Activated T-cell treated with anti-CD3 and anti-CD28 coated beads, Interleukin-2, amount 50 U/mL, for 72 hours (primary cell): ENCODE data around the gene ENDOU. TPM values are rescaled to one million over a fixed set of nuclear protein-coding genes. Genes with fewer than 3 reads are reported as not detected.

Experiments
- ATAC-seq, 2 donors: fragments of 150-1000 bp; cut with Tn5 transposase; replicated peaks in 1 of 2; 2 replicates each; pipeline ENCODE4 v1.10.0; 2021; ENCODE audit warnings: moderate library complexity in 2 of 2, mild to moderate bottlenecking in 1 of 2
- DNase-seq, 2 donors: peaks; one replicate each; pipeline ENCODE4 v3.0.0; 2021 to 2022; ENCODE audit warnings: mixed read lengths in 1 of 2
- H3K27ac Mint-ChIP-seq: one replicate; pipeline ENCODE4 v1.8.0; 2022; ENCODE audit warnings: mild to moderate bottlenecking, moderate library complexity, mixed read lengths
- H3K27me3 Mint-ChIP-seq: one replicate; pipeline ENCODE4 v1.8.0; 2022; ENCODE audit warnings: low read depth, mixed read lengths
- H3K36me3 Mint-ChIP-seq, 2 donors: one replicate each; pipeline ENCODE4 v1.8.0; 2022; ENCODE audit warnings: mixed read lengths in 2 of 2, mild to moderate bottlenecking in 1 of 2; ENCODE audit not compliant: insufficient read depth in 2 of 2
- H3K4me1 Mint-ChIP-seq: one replicate; pipeline ENCODE4 v1.8.0; 2022; ENCODE audit warnings: low read depth, mixed read lengths
- H3K4me3 Mint-ChIP-seq, 2 donors: one replicate each; pipeline ENCODE4 v1.8.0; 2022; ENCODE audit warnings: mild to moderate bottlenecking in 2 of 2, mixed read lengths in 2 of 2, moderate library complexity in 2 of 2
- H3K9me3 Mint-ChIP-seq, 2 donors: one replicate each; pipeline ENCODE4 v1.8.0; 2022; ENCODE audit warnings: mixed read lengths in 2 of 2
- total RNA-seq, 2 donors: library from RNA; stranded (reverse); gene quantifications; one replicate each; pipeline ENCODE4 v1.2.3, GENCODE V29; 2022

The ENDOU gene
- total RNA-seq, 2 donors from 2014 or later = 0.26 to 0.44 TPM

DNA sequence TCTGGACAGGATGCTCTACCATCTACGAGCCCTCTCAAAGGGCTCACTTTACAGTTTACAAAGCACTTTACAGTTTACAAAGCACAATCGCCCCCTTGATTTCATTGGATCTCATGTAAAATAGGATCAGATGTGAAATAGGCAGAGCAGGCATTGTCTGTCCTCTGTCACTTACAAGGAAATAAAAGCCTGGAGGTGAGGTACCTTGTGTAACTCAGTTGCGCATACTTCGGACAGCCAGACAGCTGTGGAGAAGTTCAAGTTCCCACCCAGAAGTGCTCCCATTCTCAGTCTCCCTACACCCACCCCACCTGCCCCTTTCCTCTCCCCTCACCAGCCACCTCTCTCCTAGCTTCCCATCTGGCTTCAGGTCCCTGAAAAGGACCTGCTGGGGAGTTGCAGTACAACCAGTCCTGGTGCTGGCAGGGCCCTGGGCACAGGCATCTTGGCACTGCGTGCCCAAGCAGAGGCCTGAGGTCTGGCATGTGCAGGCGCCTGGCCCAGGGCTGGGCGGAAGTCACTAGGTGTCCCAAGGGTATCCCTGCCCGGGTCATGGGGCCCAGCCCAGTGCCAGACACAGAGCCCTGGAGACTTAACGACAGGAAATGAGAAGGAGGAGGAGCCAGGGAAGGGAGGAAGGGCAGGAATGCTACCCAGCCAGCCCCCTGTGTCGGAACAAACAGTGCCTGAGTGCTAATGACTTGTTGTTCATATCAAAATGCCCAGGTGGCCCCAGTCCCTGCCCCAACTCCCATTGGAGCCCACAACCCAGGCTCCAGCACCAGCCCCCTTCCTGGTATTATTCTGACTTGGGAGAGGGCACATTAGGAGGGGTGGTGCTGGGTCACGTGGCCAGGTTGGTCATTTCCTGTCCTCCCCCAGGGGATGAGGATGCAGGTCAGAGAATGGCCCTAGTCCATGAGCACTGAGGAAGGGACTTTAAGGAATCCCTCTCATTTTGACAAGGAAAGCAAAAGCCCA lies 28.0 kb upstream of the ENDOU start:
- no peaks in the 10 kb centered on the region for H3K36me3 Mint-ChIP-seq
- H3K4me1 Mint-ChIP-seq = peaks cover 32% of the 10 kb centered on the region
- H3K27ac Mint-ChIP-seq = no peak overlapping the region
- ATAC-seq (no peak), DNase-seq (no peak)
- no peak overlapping the region for H3K4me3 Mint-ChIP-seq
- H3K27me3 Mint-ChIP-seq = peaks cover 6% of the 10 kb centered on the region
- no peaks in the 10 kb centered on the region for H3K9me3 Mint-ChIP-seq

GRCh38 chr12:47752552-47752951 lies 27.3 kb upstream of the ENDOU start:
- H3K27me3 Mint-ChIP-seq = peaks cover 6% of the 10 kb centered on the region
- no peak for DNase-seq
- H3K4me1 Mint-ChIP-seq = peaks cover 29% of the 10 kb centered on the region
- no peaks in the 10 kb centered on the region for H3K36me3 Mint-ChIP-seq
- H3K9me3 Mint-ChIP-seq = no peaks in the 10 kb centered on the region
- H3K4me3 Mint-ChIP-seq = no peak overlapping the region
- no peak overlapping the region for H3K27ac Mint-ChIP-seq
- no peak for ATAC-seq

GRCh38 chr12:47752121-47752520 lies 26.8 kb upstream of the ENDOU start:
- Mint-ChIP-seq H3K27ac (no peak overlapping the region), H3K27me3 (peaks cover 1% of the 10 kb centered on the region), H3K4me3 (no peak overlapping the region)

DNA sequence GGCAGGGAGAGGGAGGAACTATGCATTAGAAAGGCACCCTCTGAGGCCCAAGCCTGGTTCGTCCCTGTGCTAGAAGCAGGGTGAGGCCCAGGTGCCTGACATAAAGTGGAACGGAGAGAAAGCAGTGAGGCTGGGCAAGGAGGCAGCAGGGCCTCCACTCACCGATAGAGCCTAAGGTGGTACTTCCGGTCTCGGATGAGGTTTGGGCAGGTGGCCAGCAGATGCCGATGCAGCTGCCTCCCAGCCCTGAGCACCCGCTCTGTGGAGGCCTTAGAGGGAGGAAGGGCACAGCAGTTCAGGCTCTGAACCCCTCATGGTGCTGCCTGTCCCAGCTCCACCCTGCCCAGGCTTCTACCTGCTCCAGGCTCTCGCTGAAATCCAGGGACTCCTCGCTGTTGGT lies 26.3 kb upstream of the ENDOU start:
- ATAC-seq (no peak), DNase-seq (no peak)
- Mint-ChIP-seq H3K27ac (no peak overlapping the region), H3K27me3 (no peaks in the 10 kb centered on the region), H3K4me3 (no peak overlapping the region), H3K9me3 (no peaks in the 10 kb centered on the region), H3K4me1 (peaks cover 19% of the 10 kb centered on the region), H3K36me3 (no peaks in the 10 kb centered on the region)

More at GRCh38 chr12:47752121-47752520, 26.8 kb upstream of the ENDOU start:
- no peaks in the 10 kb centered on the region for H3K9me3 Mint-ChIP-seq
- ATAC-seq = no peak
- no peak for DNase-seq
- H3K36me3 Mint-ChIP-seq = no peaks in the 10 kb centered on the region
- H3K4me1 Mint-ChIP-seq = peaks cover 24% of the 10 kb centered on the region

DNA sequence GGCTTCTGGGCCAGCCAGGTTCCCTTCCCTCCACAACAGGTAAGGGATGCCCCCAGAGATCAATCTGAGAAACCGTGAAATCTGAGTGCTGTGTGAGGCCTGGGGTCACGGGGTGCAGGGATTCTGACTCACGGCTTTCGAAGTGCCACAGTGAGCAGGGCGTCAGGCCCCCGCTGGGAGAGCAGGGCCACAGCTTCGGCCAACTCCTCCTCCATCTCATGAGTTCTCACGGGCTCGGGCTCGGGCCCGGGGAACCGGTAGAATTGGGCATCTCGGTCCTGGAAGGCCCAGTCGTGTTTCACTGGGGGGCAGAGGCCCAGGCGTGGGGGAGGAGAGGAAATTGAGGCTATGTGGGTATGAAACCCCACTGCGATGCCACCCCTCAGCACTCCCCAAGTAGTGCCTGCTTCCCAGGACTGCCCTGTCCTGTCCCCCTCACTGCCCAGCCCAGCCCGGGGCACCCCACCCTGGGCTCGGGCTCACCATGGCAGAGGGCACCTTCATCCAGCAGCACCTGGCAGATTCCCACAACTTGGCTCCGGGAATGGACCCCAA lies 25.7 kb upstream of the ENDOU start:
- H3K27ac Mint-ChIP-seq = no peak overlapping the region
- H3K9me3 Mint-ChIP-seq = no peaks in the 10 kb centered on the region
- no peaks in the 10 kb centered on the region for H3K27me3 Mint-ChIP-seq

DNA sequence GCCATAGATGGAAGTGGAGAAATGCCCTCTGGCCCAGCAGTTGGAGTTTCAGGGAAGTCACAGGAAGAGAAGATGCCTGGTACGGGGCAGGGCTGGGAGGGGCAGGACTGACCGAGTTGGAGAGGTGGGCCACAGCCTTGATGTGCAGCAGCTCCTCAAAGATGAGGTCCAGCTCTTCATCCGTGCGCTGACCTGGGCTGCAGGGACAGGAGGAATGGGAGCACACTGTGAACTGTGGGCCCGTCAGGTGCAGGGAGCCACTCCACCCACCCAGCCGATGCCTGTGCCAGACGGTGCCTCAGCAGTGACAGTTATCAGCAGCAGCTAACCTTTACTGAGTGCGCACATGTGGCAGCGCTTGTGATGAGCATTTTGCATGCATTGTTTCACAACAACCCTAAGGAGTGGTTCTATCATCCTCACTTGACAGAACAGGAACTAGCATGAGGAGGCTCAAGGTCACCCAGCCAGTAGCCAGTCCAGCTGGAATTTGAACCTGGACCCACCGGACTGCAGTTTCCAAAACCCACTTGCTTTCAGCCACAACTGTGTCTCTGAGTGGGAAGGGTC lies 25.0 kb upstream of the ENDOU start:
- H3K36me3 Mint-ChIP-seq = no peaks in the 10 kb centered on the region
- DNase-seq (no peak), ATAC-seq (no peak)
- H3K9me3 Mint-ChIP-seq = no peaks in the 10 kb centered on the region
- no peak overlapping the region for H3K4me3 Mint-ChIP-seq
- no peaks in the 10 kb centered on the region for H3K27me3 Mint-ChIP-seq
- H3K27ac Mint-ChIP-seq = no peak overlapping the region
- peaks cover 7% of the 10 kb centered on the region for H3K4me1 Mint-ChIP-seq

More for the DNA sequence above, 25.7 kb upstream of the ENDOU start:
- Mint-ChIP-seq H3K4me3 (no peak overlapping the region), H3K4me1 (peaks cover 14% of the 10 kb centered on the region), H3K36me3 (no peaks in the 10 kb centered on the region)
- ATAC-seq (no peak), DNase-seq (no peak)

DNA sequence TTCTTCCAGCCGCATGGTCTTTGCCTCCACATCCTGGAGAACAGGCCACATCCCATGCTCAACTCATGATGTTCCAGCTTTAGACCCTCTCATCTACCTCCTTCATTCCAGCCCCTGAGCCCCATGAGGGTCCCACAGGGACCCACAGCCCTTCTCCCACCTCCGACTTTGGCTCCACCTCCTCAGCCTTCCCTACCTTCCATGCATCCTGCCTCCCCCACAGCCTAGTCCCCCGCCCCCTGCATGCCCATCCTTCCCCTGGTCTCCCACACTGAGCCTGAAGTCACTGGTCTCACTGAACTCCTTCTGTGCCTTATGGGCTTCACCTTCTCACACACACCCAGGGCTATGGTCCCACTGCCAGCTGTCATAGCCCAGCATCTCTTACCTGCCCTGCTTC lies 23.6 kb upstream of the ENDOU start:
- peaks cover 8% of the 10 kb centered on the region for H3K27me3 Mint-ChIP-seq
- H3K36me3 Mint-ChIP-seq = no peaks in the 10 kb centered on the region
- no peak for DNase-seq
- H3K9me3 Mint-ChIP-seq = no peaks in the 10 kb centered on the region
- ATAC-seq = no peak
- peaks cover 4% of the 10 kb centered on the region for H3K4me1 Mint-ChIP-seq
- H3K27ac Mint-ChIP-seq = no peak overlapping the region
- no peak overlapping the region for H3K4me3 Mint-ChIP-seq

DNA sequence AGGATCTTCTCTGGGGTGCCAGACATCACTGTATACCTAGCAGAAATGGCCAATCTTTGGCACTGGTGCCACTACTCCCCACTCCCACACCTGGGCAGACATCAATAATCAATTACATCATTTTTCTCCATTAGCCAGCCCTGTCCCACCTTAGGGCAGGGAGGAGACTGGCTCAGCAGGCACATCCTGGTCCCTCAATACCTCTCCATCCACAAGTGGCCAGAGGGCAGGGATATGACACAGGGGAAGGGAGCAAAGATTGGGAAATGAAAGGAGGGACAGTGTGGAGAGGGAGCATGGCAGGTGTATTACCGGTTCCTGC lies 23.2 kb upstream of the ENDOU start:
- DNase-seq = no peak
- Mint-ChIP-seq H3K27ac (no peak overlapping the region), H3K9me3 (no peaks in the 10 kb centered on the region), H3K36me3 (no peaks in the 10 kb centered on the region), H3K4me1 (peaks cover 4% of the 10 kb centered on the region), H3K27me3 (peaks cover 8% of the 10 kb centered on the region), H3K4me3 (no peak overlapping the region)
- ATAC-seq = no peak

DNA sequence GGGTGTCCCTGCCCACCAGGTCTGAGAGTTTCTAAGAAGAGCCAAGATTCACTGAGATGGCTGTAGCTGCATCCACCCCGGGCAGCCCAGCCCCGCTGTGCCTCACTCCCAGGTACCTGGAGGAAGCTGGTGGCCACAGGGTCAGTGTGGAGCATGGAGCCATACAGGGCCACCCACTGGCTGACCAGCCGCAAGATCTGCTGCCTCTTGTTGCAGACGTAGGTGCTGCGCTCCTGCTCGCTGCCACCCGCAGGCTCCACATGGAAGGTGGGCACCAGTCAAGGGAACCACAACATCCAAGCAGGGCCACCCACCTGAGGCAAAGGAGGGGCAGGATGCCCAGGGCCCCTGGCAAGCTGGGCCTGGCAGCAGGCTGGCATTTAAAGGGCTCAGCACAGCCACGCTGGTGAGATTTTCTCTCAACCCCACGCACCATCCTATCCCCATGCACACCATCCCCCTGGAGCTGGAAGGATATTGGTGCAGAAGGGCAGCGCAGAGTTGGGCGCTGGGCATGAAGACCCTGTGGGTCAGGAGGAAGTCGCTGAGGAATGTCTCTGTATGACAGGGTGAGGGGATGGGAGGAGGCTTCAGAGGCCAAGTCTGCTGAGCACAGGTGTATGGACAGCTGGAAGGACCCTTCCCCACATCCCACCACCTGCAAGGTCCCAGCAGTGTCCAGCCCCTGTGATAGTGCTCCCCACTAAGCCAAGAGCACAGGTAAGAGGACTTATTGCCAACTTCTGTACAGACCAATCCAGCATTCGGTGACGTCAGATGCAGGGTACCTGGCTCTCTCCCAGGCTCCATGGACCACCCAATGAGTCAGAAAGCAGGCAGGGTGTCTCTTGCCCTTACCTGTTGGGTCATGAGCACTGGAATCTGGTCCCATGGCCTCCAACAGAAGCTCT lies 22.6 kb upstream of the ENDOU start:
- Mint-ChIP-seq H3K4me1 (peaks cover 4% of the 10 kb centered on the region), H3K9me3 (no peaks in the 10 kb centered on the region), H3K27ac (no peak overlapping the region), H3K4me3 (no peak overlapping the region), H3K36me3 (no peaks in the 10 kb centered on the region), H3K27me3 (peaks cover 8% of the 10 kb centered on the region)
- ATAC-seq = no peak
- DNase-seq = no peak

GRCh38 chr12:47747126-47747525 lies 21.8 kb upstream of the ENDOU start:
- DNase-seq = no peak
- H3K9me3 Mint-ChIP-seq = no peaks in the 10 kb centered on the region
- H3K27me3 Mint-ChIP-seq = peaks cover 8% of the 10 kb centered on the region
- ATAC-seq = no peak
- peaks cover 9% of the 10 kb centered on the region for H3K4me1 Mint-ChIP-seq
- H3K36me3 Mint-ChIP-seq = no peaks in the 10 kb centered on the region
- H3K27ac Mint-ChIP-seq = no peak overlapping the region
- no peak overlapping the region for H3K4me3 Mint-ChIP-seq

DNA sequence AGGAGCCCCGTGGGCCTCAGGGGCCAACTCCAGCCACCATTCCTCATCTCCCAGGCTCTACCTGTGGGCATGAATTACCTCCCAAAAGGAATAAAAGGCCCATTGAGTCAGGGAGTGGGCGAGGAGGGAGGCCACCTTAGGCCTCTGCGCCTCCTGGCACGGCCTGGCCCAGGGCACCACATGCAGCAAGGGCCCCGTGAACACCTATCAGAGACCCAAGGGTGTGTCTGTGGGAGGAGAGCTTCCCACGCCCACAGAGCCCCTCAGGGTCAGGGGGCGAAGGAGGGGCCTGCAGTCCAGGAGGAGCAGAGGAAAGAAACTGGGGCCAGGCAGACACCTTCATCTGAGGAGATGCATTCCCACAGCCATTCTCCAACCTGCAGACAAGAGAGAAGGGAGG lies 21.2 kb upstream of the ENDOU start:
- Mint-ChIP-seq H3K4me3 (no peak overlapping the region), H3K27ac (no peak overlapping the region), H3K36me3 (no peaks in the 10 kb centered on the region), H3K4me1 (peaks cover 10% of the 10 kb centered on the region), H3K27me3 (peaks cover 8% of the 10 kb centered on the region), H3K9me3 (no peaks in the 10 kb centered on the region)
- no peak for DNase-seq
- no peak for ATAC-seq

DNA sequence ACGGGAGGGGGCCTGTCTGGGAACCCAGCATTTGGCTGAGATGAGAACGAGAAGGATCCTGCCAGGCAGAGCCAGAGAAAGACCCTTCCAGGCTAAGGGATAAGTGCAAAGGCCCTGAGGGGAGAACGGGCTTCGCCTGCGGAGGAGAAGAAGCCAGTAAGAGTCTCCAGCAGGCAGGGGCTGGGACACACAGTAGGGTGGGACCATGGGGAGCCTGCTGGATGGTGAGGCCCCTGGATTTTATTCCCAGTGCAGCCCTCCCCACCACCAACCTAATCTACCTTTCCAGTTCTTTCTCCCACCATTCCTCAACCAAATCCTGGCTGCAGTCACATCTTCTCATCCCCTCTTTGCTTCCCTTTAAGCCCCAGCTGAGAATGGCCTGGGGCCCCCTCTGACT lies 20.8 kb upstream of the ENDOU start:
- DNase-seq (no peak), ATAC-seq (no peak)
- no peaks in the 10 kb centered on the region for H3K9me3 Mint-ChIP-seq
- H3K36me3 Mint-ChIP-seq = no peaks in the 10 kb centered on the region
- H3K4me3 Mint-ChIP-seq = no peak overlapping the region
- peaks cover 8% of the 10 kb centered on the region for H3K27me3 Mint-ChIP-seq
- peaks cover 15% of the 10 kb centered on the region for H3K4me1 Mint-ChIP-seq
- no peak overlapping the region for H3K27ac Mint-ChIP-seq
